LoVo (cell line): ENCODE results near the gene SUSD1.
A peak's percentile ranks its signal among the peaks of the same experiment; 100 is the strongest.
"Not testable (repeated sequence)": the region's sequence is repeated elsewhere in the genome, so short reads cannot be mapped to it uniquely, and the experiment has no call there.

ENCODE experiments used
- DNase-seq: peaks from one replicate; pipeline ENCODE4 v3.0.0-alpha.2; 2016; ENCODE audit warnings: low spot score

Gene SUSD1

DNA sequence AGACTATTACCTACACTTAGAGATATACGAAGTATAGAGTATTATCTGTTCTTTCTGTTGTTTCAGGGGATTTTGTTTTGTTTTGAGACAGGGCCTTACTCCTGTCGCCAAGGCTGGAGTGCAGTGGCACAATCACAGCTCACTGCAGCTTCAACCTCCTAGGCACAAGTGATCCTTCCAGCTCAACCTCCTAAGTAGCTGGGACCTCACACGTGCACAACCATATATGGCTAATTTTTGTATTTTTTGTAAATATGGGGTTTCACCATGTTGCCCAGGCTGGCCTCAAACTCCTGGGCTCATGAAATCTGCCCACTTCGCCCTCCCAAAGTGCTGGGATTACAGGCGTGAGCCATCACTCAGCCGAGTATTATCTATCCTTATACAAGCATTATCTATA is 45.9 kb downstream of the SUSD1 start:
- DNase-seq, result no peak

DNA sequence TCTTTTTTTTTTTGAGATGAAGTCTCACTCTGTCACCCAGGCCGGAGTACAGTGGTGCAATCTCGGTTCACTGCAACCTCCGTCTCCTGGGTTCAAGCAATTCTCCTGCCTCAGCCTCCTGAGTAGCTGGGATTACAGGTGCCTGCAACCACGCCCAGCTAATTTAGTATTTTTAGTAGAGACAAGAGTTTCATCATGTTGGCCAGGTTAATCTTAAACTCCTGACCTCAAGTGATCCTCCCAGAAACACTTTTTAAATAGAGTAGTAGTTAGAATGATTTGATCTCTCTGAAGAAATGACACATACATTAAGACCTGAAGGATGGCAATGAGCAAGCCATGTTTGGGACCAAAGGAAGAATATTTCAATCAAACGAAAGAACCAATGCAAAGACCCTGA is 46.7 kb downstream of the SUSD1 start:
- DNase-seq, result not testable (repeated sequence)

DNA sequence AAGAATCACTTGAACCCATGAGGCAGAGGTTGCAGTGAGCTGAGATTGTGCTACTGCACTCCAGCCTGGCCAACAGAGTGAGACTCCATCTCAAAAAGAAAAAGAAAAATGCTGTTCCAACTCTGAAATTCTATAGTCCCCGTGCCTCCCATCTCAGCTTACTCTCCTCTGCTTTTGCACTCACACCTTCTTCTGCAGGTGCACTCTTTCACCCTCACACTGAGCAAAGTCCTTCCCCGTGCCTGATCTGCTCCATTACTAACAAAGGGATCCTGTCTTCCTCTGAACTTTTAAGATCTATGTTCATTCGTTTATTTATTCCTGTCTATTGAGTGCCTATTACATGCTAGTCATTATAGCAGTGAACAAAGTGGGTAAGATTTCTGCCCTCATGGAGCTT is 47.8 kb downstream of the SUSD1 start:
- no peak for DNase-seq

DNA sequence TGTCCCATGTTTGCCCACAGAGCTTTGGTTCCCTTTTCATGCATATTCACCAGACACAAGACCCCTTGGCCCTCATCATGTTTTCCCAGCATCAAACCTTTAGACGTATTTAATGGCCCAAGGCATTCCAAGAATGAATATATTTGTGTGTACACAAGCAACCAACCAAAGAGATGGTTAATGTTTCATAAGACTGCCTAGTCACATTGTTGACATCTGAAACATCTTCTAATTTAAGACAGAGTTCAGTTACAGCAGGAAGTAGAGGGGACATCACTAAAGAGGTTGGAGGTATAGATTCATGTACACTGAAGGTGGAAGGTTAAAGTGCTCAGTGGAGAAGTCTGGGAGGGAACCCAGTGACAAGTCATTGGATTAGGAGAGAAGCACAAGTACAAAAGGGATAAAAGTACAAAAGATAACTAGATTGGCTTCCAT is 49.1 kb downstream of the SUSD1 start:
- peak; percentile 55 for DNase-seq

DNA sequence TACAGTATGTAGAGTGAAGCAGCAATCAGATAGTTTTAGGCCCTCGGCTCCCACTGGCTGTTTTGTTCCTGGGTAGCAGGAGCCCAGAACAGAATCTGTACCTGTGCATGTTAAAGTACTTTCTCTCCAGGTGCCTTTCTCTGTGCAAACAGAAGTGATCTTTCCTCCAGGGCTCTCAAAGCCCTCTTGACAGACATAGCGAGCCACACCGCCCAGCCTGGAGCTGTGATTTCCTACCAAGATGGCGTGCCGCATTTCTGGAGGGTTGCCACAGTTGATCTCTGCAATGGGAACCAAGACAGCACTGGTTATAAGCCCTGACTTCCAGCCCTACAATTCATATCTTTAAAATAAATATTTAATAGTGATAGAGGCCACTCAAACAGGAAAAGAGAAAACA is 50.9 kb downstream of the SUSD1 start:
- DNase-seq, result no peak

DNA sequence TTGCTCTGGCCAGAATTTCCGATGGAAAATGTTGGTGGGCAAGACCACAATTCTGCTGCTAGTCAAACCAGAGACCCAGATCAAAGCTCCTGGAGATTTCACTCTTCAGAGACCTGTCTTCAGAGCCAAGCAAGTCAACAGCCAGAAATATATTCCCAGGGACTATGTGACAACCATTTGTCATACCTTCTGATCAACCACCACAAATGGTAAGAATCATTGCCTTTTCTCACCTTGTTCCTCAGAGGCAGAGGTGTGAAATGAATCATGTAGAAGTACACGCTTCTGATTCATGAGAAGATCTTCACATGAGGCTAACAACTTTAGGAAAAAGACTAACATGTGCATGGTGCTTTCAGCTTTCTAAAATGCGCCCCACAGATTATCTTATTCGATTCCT is 53.5 kb downstream of the SUSD1 start:
- no peak for DNase-seq

DNA sequence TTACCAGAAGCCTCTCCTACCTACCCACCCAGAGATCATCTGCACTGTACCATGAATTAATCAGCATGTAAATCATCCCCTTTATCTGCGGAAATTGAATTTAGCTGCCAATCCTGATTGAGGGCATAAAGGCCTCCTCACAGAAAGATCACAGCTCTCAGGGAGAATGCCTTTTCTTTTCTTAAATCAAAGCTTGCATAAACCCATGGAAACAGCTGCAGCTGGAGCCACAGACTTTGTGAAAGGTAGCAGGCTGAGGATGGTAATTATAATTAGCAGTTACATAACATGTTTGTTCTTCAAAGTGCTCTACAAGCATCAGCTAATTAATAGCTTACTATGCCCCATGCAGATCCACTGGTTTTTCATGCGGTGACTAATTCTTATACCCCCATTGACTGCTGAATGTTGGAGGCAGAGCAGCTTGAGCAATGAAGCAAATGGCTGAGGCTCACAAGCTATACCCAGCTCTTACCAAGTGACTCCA is 54.6 kb downstream of the SUSD1 start:
- no peak for DNase-seq

DNA sequence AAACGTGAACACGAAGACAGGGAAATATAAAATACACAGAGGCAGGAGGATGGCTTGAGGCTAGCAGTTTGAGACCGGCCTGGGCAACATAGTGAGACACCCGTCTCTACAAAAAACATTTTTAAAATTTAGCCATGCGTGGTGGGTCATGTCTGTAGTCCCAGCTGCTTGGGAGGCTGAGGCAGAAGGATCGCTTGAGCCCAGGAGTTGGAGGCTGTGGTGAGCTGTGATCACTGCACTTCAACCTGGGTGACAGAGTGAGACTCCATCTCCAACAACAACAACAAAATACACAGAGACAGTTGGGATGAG is 55.1 kb downstream of the SUSD1 start:
- DNase-seq, result no peak

DNA sequence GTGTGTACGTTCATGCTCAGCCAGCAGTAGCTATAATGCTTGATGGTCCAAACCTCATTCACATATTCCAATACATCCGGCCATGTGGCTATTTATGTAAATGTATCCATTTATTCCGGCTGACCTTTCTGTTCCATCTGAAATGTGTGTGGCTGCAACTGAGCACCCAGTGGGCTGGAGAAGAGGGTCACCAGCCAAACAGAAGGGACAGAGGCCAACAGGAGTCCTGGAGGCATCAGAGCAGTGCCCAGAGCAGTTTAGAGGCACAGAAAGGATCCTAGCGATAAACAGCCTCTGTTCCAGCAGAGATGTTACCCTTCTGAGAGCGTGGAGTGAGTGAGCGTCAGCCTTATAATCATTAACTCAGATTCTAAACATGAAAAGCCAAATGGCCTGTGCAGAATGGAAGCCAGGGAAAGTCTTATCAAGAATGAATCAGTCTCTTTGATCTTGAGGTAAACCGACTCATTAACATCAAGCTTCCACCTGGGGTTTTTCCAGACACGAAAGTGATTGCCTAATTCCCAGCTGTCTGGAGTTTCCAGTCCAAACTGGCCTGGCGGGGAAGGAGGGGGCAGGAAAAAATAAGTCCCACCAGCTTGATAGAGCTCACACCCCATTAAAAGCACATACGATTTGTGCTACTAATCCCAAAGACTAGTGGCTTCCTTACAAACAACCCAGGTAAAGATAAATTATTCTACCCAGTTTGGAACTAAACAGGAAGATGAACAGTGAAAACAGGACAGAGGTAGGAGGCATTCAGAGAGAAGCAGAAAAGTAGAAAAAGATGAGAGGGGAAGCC is 55.7 kb downstream of the SUSD1 start:
- DNase-seq, result peak; percentile 92

DNA sequence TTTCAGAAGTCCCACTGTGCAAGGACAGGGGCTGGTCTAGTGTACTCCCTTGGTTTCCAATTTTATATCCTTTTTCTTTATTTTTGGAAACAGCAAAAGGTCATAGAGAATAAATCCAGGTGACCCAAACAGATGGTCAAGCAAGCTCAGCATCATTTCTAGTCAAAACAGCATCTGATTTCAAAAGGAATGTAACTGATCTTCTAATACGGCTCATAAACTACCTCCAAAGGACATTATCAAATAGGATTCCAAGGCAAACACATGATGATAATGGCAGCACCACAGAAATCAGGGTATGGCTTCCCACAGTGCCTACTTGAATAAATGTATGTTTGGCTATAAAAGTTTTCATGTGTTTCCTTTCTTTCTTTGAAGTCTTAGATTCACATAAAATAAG is 57.1 kb downstream of the SUSD1 start:
- DNase-seq, result no peak

DNA sequence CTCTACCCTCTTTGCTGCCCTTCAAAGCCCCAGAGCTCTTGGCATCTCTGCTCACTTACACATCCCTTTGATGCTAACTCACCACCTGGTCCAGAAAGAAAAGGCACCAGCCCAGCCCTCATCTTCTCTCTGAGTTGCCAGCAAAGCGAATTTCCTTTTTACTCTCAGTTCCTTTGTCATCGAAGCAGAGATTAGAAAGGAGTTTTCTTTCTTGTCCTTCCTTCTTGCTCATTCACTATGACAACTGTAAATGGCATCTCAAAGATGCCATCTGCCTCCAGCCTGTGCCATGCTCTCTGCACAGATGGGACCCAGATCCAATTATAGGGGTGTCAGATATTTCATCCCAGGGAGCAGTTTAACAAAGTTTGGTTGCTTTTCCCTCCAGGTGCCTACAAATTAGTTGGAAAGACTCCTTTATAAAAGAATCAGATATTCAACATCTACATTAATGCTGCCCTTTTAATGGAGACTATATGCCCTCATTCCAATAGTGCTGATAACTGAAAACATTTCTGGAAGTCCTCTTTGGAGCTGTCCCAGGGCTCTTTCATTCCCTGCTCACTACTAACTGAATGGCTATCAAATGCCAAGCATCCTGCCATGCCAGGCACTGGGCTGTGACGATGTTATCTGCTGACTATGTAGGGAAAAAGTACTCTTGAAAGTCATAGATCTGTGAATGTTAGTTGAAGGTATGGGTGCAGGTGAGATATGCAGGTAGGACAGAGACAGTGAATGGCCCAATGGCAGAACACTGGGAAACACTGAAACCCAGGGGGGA is 58.9 kb downstream of the SUSD1 start:
- no peak for DNase-seq

DNA sequence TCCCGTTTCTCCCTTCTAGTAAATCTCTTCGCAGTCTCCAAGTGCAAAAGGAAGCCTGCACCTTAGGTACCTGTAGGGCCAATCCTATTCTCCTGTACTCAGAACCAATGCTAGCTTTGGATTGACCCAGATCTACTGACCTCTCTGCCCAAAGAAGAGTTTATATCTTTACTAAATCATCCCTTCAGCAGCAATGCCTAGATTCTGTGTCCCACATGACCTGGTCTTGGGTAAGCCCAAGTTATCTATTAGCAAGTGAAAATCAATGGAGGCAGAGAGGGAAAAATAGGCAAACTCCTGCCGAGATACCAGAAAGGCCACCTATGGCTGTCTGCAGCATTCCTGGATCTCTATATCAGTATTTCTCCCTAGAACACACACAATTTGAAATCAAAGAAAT is 60.0 kb downstream of the SUSD1 start:
- no peak for DNase-seq

DNA sequence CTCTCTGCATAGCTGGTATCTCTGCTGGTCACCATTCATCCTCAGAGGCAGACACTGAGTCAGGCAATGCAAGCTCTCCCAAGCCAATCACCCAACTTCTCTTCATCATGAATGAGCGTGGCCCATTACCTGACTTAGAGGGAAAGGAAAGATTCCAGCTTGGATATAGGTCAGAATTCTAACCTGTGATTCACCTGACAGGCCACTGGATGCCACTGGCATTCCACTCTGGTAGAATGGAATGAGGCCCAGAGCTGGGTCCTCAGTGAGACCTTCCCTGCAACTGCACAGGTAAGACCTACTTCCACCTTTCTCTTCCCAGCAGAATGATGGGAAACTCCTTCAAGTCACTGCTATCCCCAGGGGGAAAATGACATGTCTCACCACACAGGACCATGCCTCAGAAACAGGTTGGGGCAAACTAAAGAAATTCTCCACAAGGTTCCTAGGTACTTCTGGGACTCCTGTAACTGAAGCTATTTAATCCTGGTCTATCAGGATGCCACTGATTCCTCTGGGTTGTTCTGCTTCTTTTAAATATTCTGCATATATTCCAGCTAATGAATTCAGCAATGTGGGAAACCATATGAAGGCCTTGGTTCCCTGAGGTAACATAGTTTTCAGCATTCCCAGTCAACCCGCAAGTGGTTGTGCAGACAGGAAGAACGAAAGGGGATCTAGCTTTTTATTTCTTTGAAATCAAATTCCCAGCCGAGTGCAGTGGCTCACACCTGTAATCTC is 62.0 kb downstream of the SUSD1 start:
- DNase-seq, result peak; percentile 56

DNA sequence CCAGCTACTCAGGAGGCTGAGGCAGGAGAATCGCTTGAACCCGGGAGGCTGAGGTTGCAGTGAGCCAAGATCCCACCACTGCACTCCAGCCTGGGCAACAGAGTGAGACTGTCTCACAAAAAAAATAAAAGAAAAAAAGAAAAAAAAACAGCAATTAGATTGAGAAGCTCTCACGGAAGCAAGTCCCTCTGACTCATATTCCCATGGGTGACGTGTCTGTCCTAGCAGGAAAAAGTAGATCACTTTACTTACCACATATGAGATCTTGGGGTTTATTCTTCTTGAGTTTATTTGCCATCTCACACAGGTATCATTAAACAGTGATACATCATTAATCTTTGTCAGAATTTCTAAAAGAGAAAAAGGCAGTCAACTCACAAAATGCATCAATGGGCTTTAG is 62.6 kb downstream of the SUSD1 start:
- peak; percentile 32 for DNase-seq

DNA sequence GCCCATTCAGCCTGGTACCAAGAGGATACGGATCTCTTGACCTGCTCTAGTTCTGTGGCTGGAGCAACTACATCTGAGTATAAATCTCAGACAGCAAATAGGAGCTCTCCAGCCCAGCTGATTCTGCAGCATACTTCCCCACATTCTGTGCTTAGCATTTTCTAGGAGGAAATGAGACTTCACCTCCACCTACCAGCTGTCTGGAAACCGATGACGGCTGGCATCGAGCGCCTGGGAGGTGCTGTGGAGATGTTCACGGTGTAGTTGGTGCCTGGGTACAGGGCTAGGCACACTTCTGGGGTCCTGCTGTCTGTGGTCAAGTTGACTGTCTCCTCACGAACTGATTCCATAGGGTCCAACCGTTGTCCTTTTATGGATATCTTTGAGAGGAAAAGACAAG is 63.6 kb downstream of the SUSD1 start:
- DNase-seq, result no peak

DNA sequence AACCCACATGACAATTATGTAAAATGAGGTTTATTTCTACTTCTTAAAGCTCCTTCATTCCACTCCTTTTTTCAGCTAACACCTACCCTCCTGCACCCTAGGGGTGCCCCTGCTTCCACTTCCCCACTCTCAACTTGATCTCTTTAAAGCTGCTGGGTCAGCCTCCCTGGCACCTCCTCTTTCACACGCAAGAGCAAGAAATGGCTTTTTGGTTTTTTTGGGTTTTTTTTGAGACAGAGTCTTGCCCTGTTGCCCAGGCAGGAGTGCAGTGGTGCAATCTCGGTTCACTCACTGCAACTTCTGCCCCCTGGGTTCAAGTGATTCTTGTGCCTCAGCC is 64.4 kb downstream of the SUSD1 start:
- DNase-seq, result no peak

DNA sequence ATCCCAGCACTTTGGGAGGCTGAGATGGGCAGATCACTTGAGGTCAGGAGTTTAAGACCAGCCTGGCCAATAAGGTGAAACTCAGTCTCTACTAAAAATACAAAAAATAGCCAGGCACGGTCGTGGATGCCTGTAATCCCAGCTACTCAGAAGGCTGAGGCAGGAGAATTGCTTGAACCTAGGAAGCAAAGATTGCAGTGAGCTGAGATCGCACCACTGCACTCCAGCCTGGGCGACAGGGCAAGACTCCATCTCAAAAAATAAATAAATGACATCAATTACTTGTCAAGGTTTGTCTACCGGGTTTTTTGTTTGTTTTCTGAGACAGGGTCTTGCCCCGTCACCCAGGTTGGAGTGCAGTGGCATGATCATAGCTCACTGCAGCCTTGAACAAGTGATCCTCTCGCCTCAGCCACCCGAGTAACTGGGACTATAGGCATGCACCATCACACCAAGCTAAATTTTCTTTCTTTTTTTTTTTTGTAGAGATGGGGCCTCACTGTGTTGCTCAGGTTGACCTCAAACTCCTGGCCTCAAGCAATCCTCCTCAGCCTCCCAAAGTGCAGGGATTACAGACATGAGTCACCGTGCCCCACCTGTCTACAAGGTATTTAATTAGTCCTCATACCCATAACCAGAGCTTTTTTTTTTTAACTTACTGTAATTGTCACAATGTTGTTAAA is 64.9 kb downstream of the SUSD1 start:
- DNase-seq, result peak; percentile 67

DNA sequence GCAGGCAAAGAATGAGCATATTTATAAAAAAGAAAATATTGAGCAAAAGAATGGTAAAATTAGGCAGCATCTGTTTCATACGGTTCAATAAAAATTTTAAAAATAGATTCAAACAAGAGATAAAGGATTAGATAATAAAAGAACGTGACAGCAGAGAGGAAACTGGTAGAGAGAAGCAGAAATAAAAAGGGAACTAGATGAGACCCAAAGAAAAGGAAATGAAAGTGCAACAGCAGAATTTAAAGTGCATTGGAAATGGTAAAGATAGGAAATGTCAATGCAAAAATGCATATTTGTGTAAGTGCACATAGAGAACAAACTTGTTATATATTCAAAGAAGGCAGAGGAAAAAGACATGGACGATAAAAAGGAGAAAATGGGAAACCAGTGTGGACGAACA is 70.2 kb downstream of the SUSD1 start:
- no peak for DNase-seq

DNA sequence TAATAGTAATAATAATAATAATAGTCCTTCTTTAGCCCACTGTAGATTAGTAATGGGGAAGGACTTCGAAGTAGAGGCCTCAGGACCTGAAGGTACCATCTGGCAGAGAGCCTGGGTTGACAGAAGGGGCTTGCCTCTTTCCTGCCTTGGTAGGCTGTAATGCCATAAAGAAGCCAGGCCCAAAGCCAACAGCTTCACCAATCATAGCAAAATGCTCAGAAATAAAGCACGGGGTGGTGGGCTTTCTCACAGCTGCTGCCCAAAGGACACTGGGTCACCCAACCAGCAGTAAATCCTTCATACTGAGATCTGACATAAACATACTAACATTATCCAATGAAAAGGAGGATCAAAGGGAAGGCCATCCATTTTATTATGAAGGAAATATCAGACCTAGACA is 70.7 kb downstream of the SUSD1 start:
- no peak for DNase-seq

DNA sequence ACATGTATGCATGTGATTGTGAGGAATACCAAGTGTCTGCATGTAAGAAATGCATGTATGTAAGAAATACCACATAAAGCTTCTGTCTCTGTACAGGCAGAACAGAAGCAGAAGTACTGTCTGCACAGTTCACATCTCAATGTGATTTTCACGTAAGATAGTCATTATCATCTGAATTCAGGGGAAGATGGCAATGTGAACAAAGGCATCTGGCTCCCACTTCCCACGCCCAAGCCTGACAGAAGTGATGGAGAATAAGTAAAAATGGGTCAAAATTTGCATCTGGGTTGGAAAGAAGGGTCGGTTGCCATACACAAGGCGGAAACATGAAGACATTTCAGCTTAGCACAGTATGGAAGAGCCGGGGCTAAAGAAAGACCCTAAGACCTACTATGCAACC is 71.7 kb downstream of the SUSD1 start:
- no peak for DNase-seq

DNA sequence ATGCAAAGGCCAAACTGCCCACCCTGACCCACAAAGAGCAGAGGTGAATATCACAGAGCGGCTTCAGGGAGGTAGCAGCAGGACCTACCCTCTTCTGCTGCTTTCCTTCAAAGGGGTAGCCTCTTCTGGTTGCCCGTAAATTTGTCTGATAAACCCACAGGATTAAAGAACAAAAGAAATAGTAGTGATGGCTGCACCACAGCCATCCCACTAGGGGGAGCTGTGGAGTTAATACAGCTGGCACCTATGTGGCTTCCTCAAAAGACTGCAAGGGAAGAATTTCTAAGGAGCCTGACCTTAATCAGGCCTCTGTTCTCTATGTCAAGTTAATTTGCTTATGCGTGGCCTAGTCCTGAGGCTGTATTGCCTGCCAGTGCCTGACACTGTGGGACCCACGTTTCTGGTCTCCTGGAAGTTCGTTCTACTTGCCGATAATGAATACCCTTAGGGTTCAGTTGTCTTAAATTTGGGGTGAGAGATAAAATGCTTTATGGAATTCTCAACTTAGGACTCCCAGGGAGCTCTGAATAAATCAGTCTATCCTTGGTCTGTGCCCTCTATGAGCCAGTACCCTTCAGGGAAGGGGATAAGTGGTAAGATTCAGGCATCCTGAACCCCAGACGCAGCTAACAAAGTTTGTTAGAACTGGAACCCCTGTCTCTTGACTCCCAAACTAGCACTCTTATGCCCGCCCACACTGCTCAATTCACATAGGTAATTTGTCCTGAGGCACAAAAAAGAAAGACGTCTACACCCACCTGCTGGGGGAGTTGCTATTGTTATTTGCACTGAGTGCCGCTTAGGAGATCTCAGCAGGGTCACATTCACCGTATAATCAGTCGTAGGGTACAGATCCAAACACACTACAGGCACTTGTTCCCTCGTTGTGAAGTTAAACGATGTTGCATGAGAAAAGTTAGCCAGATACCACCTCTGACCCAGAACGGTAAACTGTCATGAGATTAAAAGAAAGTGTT is 77.1 kb downstream of the SUSD1 start:
- DNase-seq, result peak; percentile 69
